Measurements from ENCODE around the gene CSF1R. TPM values are rescaled to one million over a fixed set of nuclear protein-coding genes. Genes with fewer than 3 reads are reported as not detected.
"Not testable (repeated sequence)": the region's sequence is repeated elsewhere in the genome, so short reads cannot be mapped to it uniquely, and the experiment has no call there.

The CSF1R gene
- total and polyA plus RNA-seq, 2 of the 8 experiments (the other 6 are each of a cell fraction or from before 2014, with no cell fraction given) = 0.12 TPM; not detected in 1

DNA sequence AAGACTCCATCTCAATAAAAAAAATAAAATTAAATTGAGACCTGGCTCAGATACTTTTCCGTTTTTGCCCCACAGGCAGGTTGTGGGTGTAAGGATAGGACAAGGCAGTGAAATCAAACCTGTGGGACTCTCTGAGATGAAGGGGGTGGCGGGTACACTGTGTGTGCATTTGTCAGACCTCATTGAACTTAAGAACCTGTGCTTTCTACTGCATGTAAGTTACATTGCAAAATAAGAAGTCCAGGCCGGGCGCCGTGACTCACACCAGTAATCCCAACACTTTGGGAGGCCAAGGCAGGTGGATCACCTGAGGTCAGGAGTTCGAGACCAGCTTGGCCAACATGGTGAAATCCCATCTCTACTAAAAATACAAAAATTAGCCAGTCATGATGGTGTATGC lies 1.6 kb downstream of the CSF1R start:
- H3K4me1 ChIP-seq (replicated peaks in 1 of 4; ENCODE audit: control insufficient read depth in 3 of 4, insufficient read depth in 4 of 4, low read length in 3 of 4); FAIRE-seq; H3K14ac ChIP-seq (ENCODE audit: insufficient read length); H2BK5ac ChIP-seq (ENCODE audit: low read depth, low read length); H2BK12ac ChIP-seq (ENCODE audit: low read depth, low read length); POLR2A ChIA-PET (ENCODE audit: partially characterized antibody); H3K4ac ChIP-seq (replicated peaks; ENCODE audit: insufficient read length, low read depth, low read length); H3K18ac ChIP-seq (ENCODE audit: extremely low read depth, low read length); H4K20me1 ChIP-seq (replicated peaks in 1 of 2; ENCODE audit: control insufficient read depth in 1 of 2, insufficient read depth in 2 of 2, low read length in 2 of 2); H3K9me3 ChIP-seq (ENCODE audit: insufficient read depth in 2 of 2, low read depth in 1 of 2, low read length in 1 of 2); H4K5ac ChIP-seq (ENCODE audit: insufficient read length, low read depth, low read length); H3K23me2 ChIP-seq (ENCODE audit: low read depth, low read length); H3K4me3 ChIP-seq (ENCODE audit: extremely low read depth in 1 of 4, insufficient read depth in 2 of 4, low read depth in 3 of 4, low read length in 4 of 4); H3K56ac ChIP-seq (replicated peaks; ENCODE audit: insufficient read length, low read depth, low read length); H2BK120ac ChIP-seq (replicated peaks; ENCODE audit: low read depth, low read length); H4K91ac ChIP-seq (replicated peaks; ENCODE audit: insufficient read length, low read length); H2AK5ac ChIP-seq (ENCODE audit: low read depth, low read length); H3K36me3 ChIP-seq (ENCODE audit: control insufficient read depth in 2 of 4, insufficient read depth in 4 of 4, low read length in 3 of 4); H3K27me3 ChIP-seq (replicated peaks in 1 of 4; ENCODE audit: control insufficient read depth in 3 of 4, extremely low read depth in 1 of 4, insufficient read depth in 3 of 4, low read length in 3 of 4); H4K8ac ChIP-seq (ENCODE audit: extremely low read depth, insufficient read depth, low read length); H2AFZ ChIP-seq (ENCODE audit: low read length); H3K9ac ChIP-seq (replicated peaks in 1 of 4; ENCODE audit: extremely low read depth in 1 of 4, low read depth in 3 of 4, low read length in 3 of 4); H3K23ac ChIP-seq (ENCODE audit: insufficient read length); H2BK15ac ChIP-seq (ENCODE audit: low read length); H3K79me2 ChIP-seq (ENCODE audit: control insufficient read depth in 1 of 2, insufficient read depth in 2 of 2, low read length in 2 of 2); H3K79me1 ChIP-seq (ENCODE audit: low read depth, low read length); H3K4me2 ChIP-seq (ENCODE audit: insufficient read depth in 1 of 2, low read depth in 2 of 2, low read length in 2 of 2); H2BK20ac ChIP-seq (ENCODE audit: low read length); H3K27ac ChIP-seq (ENCODE audit: low read depth, low read length): not testable (repeated sequence)
- 90% methylated on average over 5 of the region's 6 CpGs; no CpG with 5 or more reads in 1 of the 2 experiments for WGBS, 2 experiments (ENCODE audit: extremely low coverage in 1 of 2, insufficient coverage in 1 of 2, insufficient read length in 1 of 2, insufficient replicate concordance in 2 of 2, low coverage in 1 of 2, low lambda C conversion rate in 2 of 2, missing lambda C conversion rate in 1 of 2)
- CTCF ChIA-PET (ENCODE audit: partially characterized antibody) = interaction anchor here (0.9 to 1.4 kb wide), 3 partner anchors 23 to 36 kb away, joined by 3 to 4 read pairs (median 3); no protein-coding TSS in a partner anchor
- DNase-seq (ENCODE audit: low read depth in 1 of 2, low spot score in 2 of 2) = peak in 1 of 2 experiments; percentile 34
